ENCODE data around the gene PLEKHG7. TPM values are rescaled to one million over a fixed set of nuclear protein-coding genes. Genes with fewer than 3 reads are reported as not detected.
A peak's percentile ranks its signal among the peaks of the same experiment; 100 is the strongest.

Gene PLEKHG7
- total RNA-seq, 2 donors from 2014 or later = not detected

GRCh38 chr12:92784356-92784755 lies 81.6 kb downstream of the PLEKHG7 start:
- Histone ChIP-seq H3K9ac (ENCODE audit: extremely low read depth, low read length, poor library complexity, severe bottlenecking) (no peak overlapping the region), H3K4me3 (ENCODE audit: low read length) (no peak overlapping the region), H3K9me3 (ENCODE audit: control insufficient read depth, low read length) (no peaks in the 10 kb centered on the region), H3K36me3 (ENCODE audit: control insufficient read depth, insufficient read depth, low read length) (peaks cover 62% of the 10 kb centered on the region), H3K27ac (ENCODE audit: low read depth, low read length) (no peak overlapping the region), H3K4me1 (ENCODE audit: control insufficient read depth, insufficient read depth, low read length) (no peaks in the 10 kb centered on the region), H3K27me3 (ENCODE audit: control insufficient read depth, insufficient read depth, low read length, poor library complexity, severe bottlenecking) (no peaks in the 10 kb centered on the region)
- DNase-seq = no peak
- H3K36me3 Mint-ChIP-seq (ENCODE audit: low read depth) = peaks cover 21% of the 10 kb centered on the region
- WGBS, 2 experiments (ENCODE audit: insufficient coverage in 1 of 2, insufficient read length in 1 of 2) = 89% methylated on average over 1 of the region's 1 CpG; no CpG with 5 or more reads in 1 of the 2 experiments
- no peak overlapping the region for H3K27ac Mint-ChIP-seq
- TF ChIP-seq CTCF (conservative IDR thresholded peaks at IDR 0.05) = no peak
- H3K4me3 Mint-ChIP-seq = no peak overlapping the region
- H3K27me3 Mint-ChIP-seq (ENCODE audit: insufficient read depth) = no peaks in the 10 kb centered on the region
- H3K9me3 Mint-ChIP-seq = no peaks in the 10 kb centered on the region
- no peaks in the 10 kb centered on the region for H3K4me1 Mint-ChIP-seq

GRCh38 chr12:92784797-92785562 lies 82.2 kb downstream of the PLEKHG7 start:
- Histone ChIP-seq H3K27me3 (ENCODE audit: control insufficient read depth, insufficient read depth, low read length, poor library complexity, severe bottlenecking) (no peaks in the 10 kb centered on the region), H3K9me3 (ENCODE audit: control insufficient read depth, low read length) (no peaks in the 10 kb centered on the region), H3K4me3 (ENCODE audit: low read length) (no peak overlapping the region), H3K27ac (ENCODE audit: low read depth, low read length) (no peak overlapping the region), H3K9ac (ENCODE audit: extremely low read depth, low read length, poor library complexity, severe bottlenecking) (no peak overlapping the region), H3K4me1 (ENCODE audit: control insufficient read depth, insufficient read depth, low read length) (no peaks in the 10 kb centered on the region), H3K36me3 (ENCODE audit: control insufficient read depth, insufficient read depth, low read length) (peaks cover 61% of the 10 kb centered on the region)
- WGBS, 2 experiments (ENCODE audit: insufficient coverage in 1 of 2, insufficient read length in 1 of 2) = 87 to 100% methylated on average over 1 of the region's 1 CpG
- H3K4me3 Mint-ChIP-seq = no peak overlapping the region
- H3K4me1 Mint-ChIP-seq = no peaks in the 10 kb centered on the region
- no peak overlapping the region for H3K27ac Mint-ChIP-seq
- no peaks in the 10 kb centered on the region for H3K27me3 Mint-ChIP-seq (ENCODE audit: insufficient read depth)
- TF ChIP-seq CTCF (conservative IDR thresholded peaks at IDR 0.05) = peak; percentile 85
- peak; percentile 55 for DNase-seq
- H3K36me3 Mint-ChIP-seq (ENCODE audit: low read depth) = peaks cover 26% of the 10 kb centered on the region
- H3K9me3 Mint-ChIP-seq = peaks cover 2% of the 10 kb centered on the region

GRCh38 chr12:92785563-92785950 lies 82.8 kb downstream of the PLEKHG7 start:
- Mint-ChIP-seq H3K4me1 (no peaks in the 10 kb centered on the region), H3K9me3 (peaks cover 7% of the 10 kb centered on the region), H3K27ac (no peak overlapping the region), H3K36me3 (ENCODE audit: low read depth) (peaks cover 32% of the 10 kb centered on the region), H3K4me3 (no peak overlapping the region), H3K27me3 (ENCODE audit: insufficient read depth) (no peaks in the 10 kb centered on the region)
- H3K27me3 ChIP-seq (ENCODE audit: control insufficient read depth, insufficient read depth, low read length, poor library complexity, severe bottlenecking) = no peaks in the 10 kb centered on the region
- H3K4me3 ChIP-seq (ENCODE audit: low read length) = no peak overlapping the region
- H3K27ac ChIP-seq (ENCODE audit: low read depth, low read length) = no peak overlapping the region
- no peak for TF ChIP-seq CTCF (conservative IDR thresholded peaks at IDR 0.05)
- H3K9ac ChIP-seq (ENCODE audit: extremely low read depth, low read length, poor library complexity, severe bottlenecking) = no peak overlapping the region
- no peaks in the 10 kb centered on the region for H3K9me3 ChIP-seq (ENCODE audit: control insufficient read depth, low read length)
- peaks cover 55% of the 10 kb centered on the region for H3K36me3 ChIP-seq (ENCODE audit: control insufficient read depth, insufficient read depth, low read length)
- no peaks in the 10 kb centered on the region for H3K4me1 ChIP-seq (ENCODE audit: control insufficient read depth, insufficient read depth, low read length)
- DNase-seq = no peak
- WGBS, 2 experiments (ENCODE audit: insufficient coverage in 1 of 2, insufficient read length in 1 of 2) = 100% methylated on average over 1 of the region's 1 CpG; no CpG with 5 or more reads in 1 of the 2 experiments
